DMS153 (cell line): Measurements from ENCODE around the gene MAGEB17.
A peak's percentile ranks its signal among the peaks of the same experiment; 100 is the strongest.
"Not testable (repeated sequence)": the region's sequence is repeated elsewhere in the genome, so short reads cannot be mapped to it uniquely, and the experiment has no call there.

ENCODE experiments used
- DNase-seq: peaks from one replicate; lab custom pipeline; 2025; lab: John Stamatoyannopoulos, UW

The MAGEB17 gene

GRCh38 chrX:16156692-16157331, 10.5 kb upstream of the MAGEB17 start:
- DNase-seq, result no peak

- no peak for DNase-seq
These were observed 6.6 kb upstream of the MAGEB17 start for GRCh38 chrX:16160729-16161128.

- not testable (repeated sequence) for DNase-seq
These were observed 6.1 kb upstream of the MAGEB17 start for GRCh38 chrX:16161173-16161572.

- no peak for DNase-seq
These were observed 4.9 kb upstream of the MAGEB17 start for GRCh38 chrX:16162391-16162790.

GRCh38 chrX:16164748-16165147, 2.5 kb upstream of the MAGEB17 start:
- DNase-seq, result no peak

- no peak for DNase-seq
These were observed 3.8 kb downstream of the MAGEB17 start for GRCh38 chrX:16171039-16171438.

GRCh38 chrX:16171944-16172343, 4.7 kb downstream of the MAGEB17 start:
- no peak for DNase-seq

- DNase-seq, result no peak
These were observed 5.1 kb downstream of the MAGEB17 start for GRCh38 chrX:16172391-16172790.

GRCh38 chrX:16175329-16176061, 8.2 kb downstream of the MAGEB17 start:
- DNase-seq, result no peak

GRCh38 chrX:16177260-16177659, 10.0 kb downstream of the MAGEB17 start:
- no peak for DNase-seq

GRCh38 chrX:16183843-16184242, 16.6 kb downstream of the MAGEB17 start:
- DNase-seq, result not testable (repeated sequence)

- no peak for DNase-seq
These were observed 18.4 kb downstream of the MAGEB17 start for GRCh38 chrX:16185725-16186136.

- DNase-seq, result no peak
These were observed 19.2 kb downstream of the MAGEB17 start for GRCh38 chrX:16186380-16187007.

GRCh38 chrX:16187024-16187760, 19.9 kb downstream of the MAGEB17 start:
- DNase-seq, result no peak

GRCh38 chrX:16188687-16189086, 21.4 kb downstream of the MAGEB17 start:
- DNase-seq, result no peak

- DNase-seq, result no peak
These were observed 24.3 kb downstream of the MAGEB17 start for GRCh38 chrX:16191605-16192004.

- DNase-seq, result no peak
These were observed 29.5 kb downstream of the MAGEB17 start for GRCh38 chrX:16196829-16197228.

GRCh38 chrX:16199343-16199742, 32.1 kb downstream of the MAGEB17 start:
- no peak for DNase-seq

- DNase-seq, result peak; percentile 28
These were observed 35.7 kb downstream of the MAGEB17 start for GRCh38 chrX:16202943-16203342.

- DNase-seq, result no peak
These were observed 37.3 kb downstream of the MAGEB17 start for GRCh38 chrX:16204538-16204937.

GRCh38 chrX:16205840-16206239, 38.6 kb downstream of the MAGEB17 start:
- DNase-seq, result no peak

GRCh38 chrX:16207634-16208033, 40.4 kb downstream of the MAGEB17 start:
- no peak for DNase-seq

GRCh38 chrX:16208601-16209000, 41.3 kb downstream of the MAGEB17 start:
- no peak for DNase-seq
